ENCODE data around the gene TNNC2. TPM values are rescaled to one million over a fixed set of nuclear protein-coding genes. Genes with fewer than 3 reads are reported as not detected.

The TNNC2 gene
- total RNA-seq, 1 experiment from 2014 or later: not detected

GRCh38 chr20:45835825-45836224 lies 8.7 kb upstream of the TNNC2 start:
- peaks cover 31% of the 10 kb centered on the region for H3F3A ChIP-seq (ENCODE audit: insufficient read depth, low read depth)
- no peaks in the 10 kb centered on the region for H3K79me2 ChIP-seq (ENCODE audit: low read depth)
- H3K9me2 ChIP-seq (ENCODE audit: insufficient read depth): no peaks in the 10 kb centered on the region
- H3K27ac ChIP-seq: no peak overlapping the region
- no peaks in the 10 kb centered on the region for H3K36me3 ChIP-seq (ENCODE audit: low read depth)
- no TSS peak for BruUV-seq (replicated peaks)
- H2AFZ ChIP-seq: no peak overlapping the region
- peak overlapping the region; percentile 11; the same call in 1 of the 2 replicates for H3K4me2 ChIP-seq
- H3K4me1 ChIP-seq (replicated peaks; ENCODE audit: insufficient read depth): peaks cover 18% of the 10 kb centered on the region
- H3K9me3 ChIP-seq (ENCODE audit: insufficient read depth, low read depth): no peaks in the 10 kb centered on the region
- intact Hi-C loops (cut with micrococcal nuclease; ENCODE audit: unreplicated experiment): no loop called here
- no peaks in the 10 kb centered on the region for H3K27me3 ChIP-seq (ENCODE audit: insufficient read depth, low read depth)
- ChIA-PET CTCF (interaction anchor here (0.7 kb wide), 1 partner anchor 65 kb away, joined by 3 read pairs; no protein-coding TSS in a partner anchor), POLR2A (ENCODE audit: unreplicated experiment) (interaction anchor here (0.5 to 0.6 kb wide), 2 partner anchors 16 to 877 kb away, joined by 3 to 8 read pairs; no protein-coding TSS in a partner anchor)
- H3K4me3 ChIP-seq: no peak overlapping the region
- H4K20me1 ChIP-seq (ENCODE audit: insufficient read depth): no peaks in the 10 kb centered on the region
- DNase-seq: peak in 1 of 2 experiments; percentile 33
- no peak for TF ChIP-seq CTCF (conservative IDR thresholded peaks at IDR 0.05)
- no peak for TF ChIP-seq EZH2 (IDR thresholded peaks at IDR 0.05; ENCODE audit: low read depth)

GRCh38 chr20:45835329-45835765 lies 8.2 kb upstream of the TNNC2 start:
- Histone ChIP-seq H3K4me2 (peak overlapping the region; percentile 11; the same call in 1 of the 2 replicates), H3K9me3 (ENCODE audit: insufficient read depth, low read depth) (no peaks in the 10 kb centered on the region), H3K4me3 (no peak overlapping the region), H2AFZ (no peak overlapping the region), H3F3A (ENCODE audit: insufficient read depth, low read depth) (peaks cover 35% of the 10 kb centered on the region), H3K27ac (no peak overlapping the region), H3K4me1 (replicated peaks; ENCODE audit: insufficient read depth) (peaks cover 18% of the 10 kb centered on the region), H3K79me2 (ENCODE audit: low read depth) (no peaks in the 10 kb centered on the region), H4K20me1 (ENCODE audit: insufficient read depth) (no peaks in the 10 kb centered on the region), H3K27me3 (ENCODE audit: insufficient read depth, low read depth) (no peaks in the 10 kb centered on the region), H3K36me3 (ENCODE audit: low read depth) (no peaks in the 10 kb centered on the region), H3K9me2 (ENCODE audit: insufficient read depth) (no peaks in the 10 kb centered on the region)
- no TSS peak for BruUV-seq (replicated peaks)
- TF ChIP-seq EZH2 (IDR thresholded peaks at IDR 0.05; ENCODE audit: low read depth) (no peak), CTCF (conservative IDR thresholded peaks at IDR 0.05) (no peak)
- no peak for DNase-seq
- ChIA-PET POLR2A (ENCODE audit: unreplicated experiment) (interaction anchor here (0.5 to 0.6 kb wide), 3 partner anchors 16 to 876 kb away, joined by 3 to 8 read pairs (median 4); partner anchors contain the start of gene ZSWIM1), CTCF (no interaction called here)
- intact Hi-C loops (cut with micrococcal nuclease; ENCODE audit: unreplicated experiment): no loop called here

GRCh38 chr20:45834797-45835161 lies 7.7 kb upstream of the TNNC2 start:
- Histone ChIP-seq H4K20me1 (ENCODE audit: insufficient read depth) (no peaks in the 10 kb centered on the region), H3K36me3 (ENCODE audit: low read depth) (no peaks in the 10 kb centered on the region), H3K9me2 (ENCODE audit: insufficient read depth) (no peaks in the 10 kb centered on the region), H3K79me2 (ENCODE audit: low read depth) (no peaks in the 10 kb centered on the region), H2AFZ (no peak overlapping the region), H3K4me3 (no peak overlapping the region; the same call in 1 of the 2 replicates), H3K9me3 (ENCODE audit: insufficient read depth, low read depth) (no peaks in the 10 kb centered on the region), H3K4me2 (peak overlapping the region; percentile 11), H3F3A (ENCODE audit: insufficient read depth, low read depth) (peaks cover 36% of the 10 kb centered on the region), H3K27ac (no peak overlapping the region), H3K4me1 (replicated peaks; ENCODE audit: insufficient read depth) (peaks cover 18% of the 10 kb centered on the region), H3K27me3 (ENCODE audit: insufficient read depth, low read depth) (no peaks in the 10 kb centered on the region)
- BruUV-seq (replicated peaks): TSS peak; percentile 29
- POLR2A ChIA-PET (ENCODE audit: unreplicated experiment): no interaction called here
- no peak for DNase-seq
- no peak for TF ChIP-seq CTCF (conservative IDR thresholded peaks at IDR 0.05)
- no peak for TF ChIP-seq EZH2 (IDR thresholded peaks at IDR 0.05; ENCODE audit: low read depth)
- CTCF ChIA-PET: no interaction called here
- intact Hi-C loops (cut with micrococcal nuclease; ENCODE audit: unreplicated experiment): no loop called here
